Fibroblast of villous mesenchyme (primary cell): ENCODE measurements around the gene PCGF5. TPM values are rescaled to one million over a fixed set of nuclear protein-coding genes. Genes with fewer than 3 reads are reported as not detected.
"Not testable (repeated sequence)": the region's sequence is repeated elsewhere in the genome, so short reads cannot be mapped to it uniquely, and the experiment has no call there.

Source experiments
- DNase-seq: peaks from one replicate; pipeline ENCODE4 v3.0.0-alpha.2; 2010; ENCODE audit warnings: low read depth
- H3K4me3 ChIP-seq: 2 replicates; pipeline ENCODE4 v1.5.1; 2011; ENCODE audit warnings: low read depth, mild to moderate bottlenecking, low read length
- CTCF ChIP-seq: IDR thresholded peaks from 2 replicates; pipeline ENCODE4 v1.5.1; 2012; ENCODE audit warnings: low read depth, mild to moderate bottlenecking, low read length; ENCODE audit not compliant: insufficient read depth
- total RNA-seq: library from RNA; depleted of rRNA; stranded (reverse); fragments of >200 nt; gene quantifications from 2 replicates; pipeline ENCODE4 v1.2.3, GENCODE V29; 2012

PCGF5 gene
- total RNA-seq, 1 donor, result 29.4 TPM

GRCh38 chr10:91317541-91317940 is 97.1 kb downstream of the PCGF5 start:
- no peak for TF ChIP-seq CTCF
- no peak overlapping the region for H3K4me3 ChIP-seq
- no peak for DNase-seq

- no peak for DNase-seq
- no peak overlapping the region for H3K4me3 ChIP-seq
- TF ChIP-seq CTCF, result no peak
Measured at GRCh38 chr10:91319336-91319735, 98.9 kb downstream of the PCGF5 start.

GRCh38 chr10:91323293-91323905 is 102.9 kb downstream of the PCGF5 start:
- not testable (repeated sequence) for H3K4me3 ChIP-seq, DNase-seq

GRCh38 chr10:91328320-91328984 is 108.0 kb downstream of the PCGF5 start:
- no peak for DNase-seq
- no peak overlapping the region for H3K4me3 ChIP-seq
- TF ChIP-seq CTCF, result no peak

Other genes starting within 250 kb of the PCGF5 start
- 15.1 and 16.4 TPM in 2 replicates for gene HECTD2, start 189.7 kb downstream of the PCGF5 start, total RNA-seq